ENCODE results near the gene GMPS.

- TF ChIP-seq PKNOX1 (IDR thresholded peaks at IDR 0.05) (no peak), ZNF384 (IDR thresholded peaks at IDR 0.05) (no peak), ARNT (IDR thresholded peaks at IDR 0.05) (no peak), TARDBP (IDR thresholded peaks at IDR 0.05) (no peak)
These were observed 107.9 kb downstream of the GMPS start for GRCh38 chr3:155978324-155978723.

All from HEK293T (cell line).